Measurements from ENCODE around the gene EXD3.

DNA sequence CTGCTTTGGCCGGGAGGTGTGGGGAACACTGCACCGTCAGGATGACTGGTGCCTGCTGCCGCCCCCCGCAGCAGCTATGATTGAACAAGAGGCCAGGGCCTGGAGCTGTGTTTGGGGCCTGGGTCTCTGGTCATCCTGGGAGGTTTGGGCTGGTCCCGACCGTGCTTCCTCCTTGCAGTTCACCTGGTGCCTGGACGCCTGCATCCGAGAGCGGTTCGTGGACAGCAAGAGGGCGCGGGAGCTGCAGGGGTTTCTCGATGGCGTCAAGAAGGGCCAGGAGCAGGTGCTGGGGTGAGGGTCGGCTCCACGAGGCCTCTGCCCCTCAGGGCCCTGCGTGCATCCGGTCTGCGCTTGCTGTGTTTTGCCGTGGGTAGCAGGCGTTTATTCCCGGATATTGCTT, 158.9 kb downstream of the EXD3 start:
- no peak for TF ChIP-seq CTCF (IDR thresholded peaks at IDR 0.05; ENCODE audit: insufficient read depth, low read length)
- TF ChIP-seq POLR2AphosphoS5 (IDR thresholded peaks at IDR 0.05; ENCODE audit: low read depth) = peak; percentile 18; the same call in 1 of the 2 replicates

Data from HL-60 (cell line).